IPS-11a (cell line): ENCODE data around the gene KLHL26.
A peak's percentile ranks its signal among the peaks of the same experiment; 100 is the strongest.

Experiments
- H3K4me3 ChIP-seq: one replicate; pipeline ENCODE4 v1.5.1; 2013; ENCODE audit warnings: low read depth, low read length, control low read depth

The KLHL26 gene

GRCh38 chr19:18612772-18613588, 23.8 kb upstream of the KLHL26 start, which contains the start of gene TMEM59L:
Gene TMEM59L (plus strand): TSS chr19:18612870. CDS start chr19:18612959, 89 bp downstream.
- peak within 1 kb of the TSS; percentile 47 for H3K4me3 ChIP-seq

- no peak overlapping the region for H3K4me3 ChIP-seq
Observed at GRCh38 chr19:18613589-18614234, 23.1 kb upstream of the KLHL26 start.

- H3K4me3 ChIP-seq: no peak overlapping the region
Observed at GRCh38 chr19:18616023-18616422, 20.8 kb upstream of the KLHL26 start.

- H3K4me3 ChIP-seq: no peak overlapping the region
Observed at GRCh38 chr19:18617562-18617961, 19.3 kb upstream of the KLHL26 start.

GRCh38 chr19:18618236-18618635, 18.6 kb upstream of the KLHL26 start:
- no peak overlapping the region for H3K4me3 ChIP-seq

- no peak overlapping the region for H3K4me3 ChIP-seq
Observed at GRCh38 chr19:18620311-18620710, 16.5 kb upstream of the KLHL26 start.

GRCh38 chr19:18620902-18621301, 15.9 kb upstream of the KLHL26 start:
- H3K4me3 ChIP-seq: no peak overlapping the region

GRCh38 chr19:18626906-18627305, 9.9 kb upstream of the KLHL26 start:
- H3K4me3 ChIP-seq: no peak overlapping the region

- no peak overlapping the region for H3K4me3 ChIP-seq
Observed at GRCh38 chr19:18629166-18630088, 7.4 kb upstream of the KLHL26 start.

- no peak overlapping the region for H3K4me3 ChIP-seq
Observed at GRCh38 chr19:18633321-18633720, 3.5 kb upstream of the KLHL26 start.

- no peak overlapping the region for H3K4me3 ChIP-seq
Observed at GRCh38 chr19:18634612-18635297, 2.1 kb upstream of the KLHL26 start.

- H3K4me3 ChIP-seq: no peak overlapping the region
Observed at GRCh38 chr19:18635831-18636182, 1.0 kb upstream of the KLHL26 start.

- H3K4me3 ChIP-seq: peak overlapping the region; percentile 35
Observed at GRCh38 chr19:18636183-18636968, 452 bp upstream of the KLHL26 start.

- H3K4me3 ChIP-seq: no peak overlapping the region
Observed at GRCh38 chr19:18637673-18638630, 1.1 kb downstream of the KLHL26 start.

- H3K4me3 ChIP-seq: no peak overlapping the region
Observed at GRCh38 chr19:18639706-18640243, 2.9 kb downstream of the KLHL26 start.

- H3K4me3 ChIP-seq: no peak overlapping the region
Observed at GRCh38 chr19:18644196-18645034, 7.6 kb downstream of the KLHL26 start.

- no peak overlapping the region for H3K4me3 ChIP-seq
Observed at GRCh38 chr19:18645035-18645511, 8.2 kb downstream of the KLHL26 start.
